Hematopoietic multipotent progenitor cell treated with erythropoietin and hydrocortisone succinate and interleukin-3 and kit ligand, for 17 days (in vitro differentiated cells): ENCODE results near the gene F13A1.

Source experiments
- DNase-seq: peaks from one replicate; pipeline ENCODE4 v3.0.0-alpha.2; 2015; ENCODE audit warnings: low spot score

F13A1 gene

DNA sequence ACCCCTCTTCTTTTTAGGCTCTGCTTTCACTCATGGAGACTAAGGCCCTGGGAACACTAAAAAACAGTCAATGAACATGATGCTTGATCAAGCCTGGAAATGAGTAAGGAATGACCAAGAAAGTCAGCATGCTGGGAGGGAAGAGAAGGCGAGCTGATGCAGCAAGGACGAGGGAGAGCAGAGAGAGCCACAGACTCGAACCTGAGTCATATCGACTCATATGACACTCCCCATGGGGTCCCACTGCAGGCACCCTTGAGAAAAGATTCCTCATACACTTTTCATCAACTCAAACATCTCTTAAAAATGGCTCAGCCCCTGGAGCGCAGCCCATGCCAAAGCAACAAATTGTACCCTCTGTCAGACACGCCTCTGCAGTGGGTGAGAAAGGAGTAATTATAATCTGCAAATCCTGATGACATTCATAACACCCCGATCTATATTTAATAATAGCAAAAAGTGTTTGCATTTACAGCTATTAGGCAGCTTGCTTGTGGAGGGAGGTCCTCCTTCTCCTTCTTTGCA is 127.2 kb downstream of the F13A1 start:
- DNase-seq = no peak

DNA sequence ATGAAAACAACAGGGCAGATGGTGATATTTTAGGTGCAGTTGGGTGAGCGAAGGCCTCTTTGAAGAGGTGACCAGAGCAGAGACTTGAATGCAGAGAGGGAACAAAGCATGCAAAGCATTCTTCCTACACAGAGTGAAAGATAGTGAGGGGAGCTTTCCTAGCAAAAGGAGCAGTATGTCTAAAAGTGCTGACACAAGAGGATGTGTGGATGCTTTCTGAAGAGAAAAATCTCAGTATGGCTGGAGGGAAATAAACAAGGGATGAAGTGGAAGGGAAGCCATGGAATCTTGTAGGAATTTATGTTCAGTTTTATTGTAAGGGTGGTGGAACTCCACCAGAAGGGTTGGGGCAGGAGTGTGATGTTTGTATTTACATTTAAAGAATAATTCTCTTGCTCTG is 128.6 kb downstream of the F13A1 start:
- DNase-seq = no peak

DNA sequence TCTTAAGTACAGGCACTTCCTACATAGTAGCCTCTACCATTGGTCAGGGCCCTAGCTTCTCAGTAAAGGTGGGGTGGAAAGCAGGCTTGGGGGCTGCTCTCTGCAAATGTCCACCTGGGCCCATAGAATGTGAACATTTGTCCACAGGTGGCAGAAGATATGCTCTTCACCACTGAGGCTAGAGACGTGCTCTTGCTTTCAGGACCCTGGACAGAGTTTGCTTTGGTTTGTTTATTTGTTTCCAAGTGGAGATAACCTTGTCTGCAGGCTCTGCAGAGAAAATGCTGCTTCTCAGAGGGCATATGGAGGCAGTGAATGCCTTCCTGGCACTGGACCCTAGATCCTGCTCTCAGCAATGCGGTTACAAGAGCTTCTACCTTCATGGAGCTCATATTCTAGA is 129.0 kb downstream of the F13A1 start:
- no peak for DNase-seq

GRCh38 chr6:6180684-6181083 is 139.8 kb downstream of the F13A1 start:
- no peak for DNase-seq

- no peak for DNase-seq
Measured at GRCh38 chr6:6179858-6180623, 140.4 kb downstream of the F13A1 start.

GRCh38 chr6:6178795-6179194 is 141.7 kb downstream of the F13A1 start:
- no peak for DNase-seq

- no peak for DNase-seq
Measured at GRCh38 chr6:6177754-6178153, 142.7 kb downstream of the F13A1 start.

DNA sequence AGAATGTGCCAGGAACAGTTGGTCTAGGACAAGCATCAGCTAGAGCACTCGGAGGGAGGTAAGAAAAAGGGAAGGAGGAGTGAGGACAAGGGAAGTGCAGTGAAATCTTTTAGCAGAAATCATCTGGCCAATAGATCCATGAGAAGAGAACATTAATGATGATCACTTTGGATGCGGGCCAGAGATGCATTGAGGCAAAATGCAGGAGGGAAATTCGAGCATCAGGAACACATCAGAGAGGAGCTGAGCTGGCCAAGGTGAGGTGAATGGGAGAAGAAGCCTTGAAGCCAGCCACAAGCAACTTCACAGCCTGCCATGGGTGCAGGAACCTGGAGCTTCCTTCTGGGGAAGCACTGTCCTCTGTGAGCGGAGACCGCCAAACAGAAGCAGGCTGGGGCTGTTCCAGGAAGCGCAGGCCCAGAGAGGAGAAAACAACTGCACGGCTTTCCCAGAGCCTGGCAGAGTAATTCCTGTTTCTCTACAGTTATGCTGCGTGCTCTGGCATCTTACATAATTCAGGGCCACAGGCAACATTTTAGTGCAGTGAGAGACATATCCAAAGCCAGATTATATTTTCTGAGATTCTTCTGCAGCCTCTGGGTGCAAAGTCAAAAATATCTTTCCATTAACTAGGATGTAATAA is 143.8 kb downstream of the F13A1 start:
- DNase-seq = no peak

GRCh38 chr6:6176127-6176526 is 144.3 kb downstream of the F13A1 start:
- DNase-seq = no peak

DNA sequence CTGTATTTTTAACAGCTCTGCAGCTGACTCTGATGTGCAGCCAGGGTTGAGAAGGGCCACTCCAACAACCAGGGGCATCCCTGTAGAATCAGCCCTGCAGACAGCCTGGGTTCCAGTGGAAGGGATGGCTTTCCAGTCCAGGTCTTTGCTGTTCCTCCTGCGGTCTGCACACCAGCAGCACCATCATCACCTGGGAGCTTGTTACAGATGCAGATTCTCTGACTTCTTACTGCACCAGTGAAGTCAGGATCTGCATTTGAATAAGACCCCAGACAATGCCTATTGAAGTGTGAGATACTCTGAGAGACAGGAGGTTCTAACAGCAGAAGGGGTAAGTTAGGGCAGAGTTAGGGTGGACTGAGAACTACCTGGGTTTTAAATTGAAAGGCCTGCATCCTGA is 151.3 kb downstream of the F13A1 start:
- DNase-seq = no peak

- DNase-seq = no peak
Measured at GRCh38 chr6:6166064-6166463, 154.4 kb downstream of the F13A1 start.

DNA sequence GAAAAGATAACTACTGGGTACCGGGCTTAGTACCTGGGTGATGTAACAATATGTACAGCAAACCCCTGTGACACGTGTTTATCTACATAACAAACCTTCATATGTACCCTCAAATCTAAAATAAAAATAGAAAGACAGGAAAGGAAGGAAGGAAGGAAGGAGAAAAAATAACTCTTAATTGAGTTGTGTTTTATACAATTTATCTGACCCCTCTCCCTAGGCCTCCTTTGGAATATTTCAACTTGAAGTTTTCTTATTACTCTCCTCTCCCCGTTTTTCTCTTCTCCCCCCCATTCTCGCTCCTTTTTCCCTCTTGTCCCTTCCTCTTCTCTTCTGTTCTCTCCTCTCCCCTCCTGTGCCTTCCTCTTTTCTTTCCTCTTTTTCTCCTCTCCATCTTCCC is 156.1 kb downstream of the F13A1 start:
- no peak for DNase-seq

DNA sequence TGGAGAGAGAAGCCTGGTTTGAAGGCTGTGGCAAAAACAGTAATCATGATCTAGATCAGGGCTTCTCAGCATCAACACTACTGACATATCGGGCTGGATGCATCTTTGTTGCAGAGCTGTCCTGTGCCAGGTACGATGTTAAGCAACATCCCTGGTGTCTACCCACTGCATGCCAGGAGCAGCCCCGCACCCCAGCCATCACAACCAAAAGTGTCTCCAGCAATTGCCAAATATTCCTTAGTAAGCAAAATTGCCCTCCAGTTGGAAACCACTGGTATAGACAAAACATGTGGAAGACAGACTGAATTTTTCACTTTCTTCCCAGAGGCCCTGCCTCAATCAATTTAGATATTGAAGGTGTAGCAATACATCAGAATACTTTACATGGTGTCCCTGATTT is 166.1 kb downstream of the F13A1 start:
- no peak for DNase-seq

DNA sequence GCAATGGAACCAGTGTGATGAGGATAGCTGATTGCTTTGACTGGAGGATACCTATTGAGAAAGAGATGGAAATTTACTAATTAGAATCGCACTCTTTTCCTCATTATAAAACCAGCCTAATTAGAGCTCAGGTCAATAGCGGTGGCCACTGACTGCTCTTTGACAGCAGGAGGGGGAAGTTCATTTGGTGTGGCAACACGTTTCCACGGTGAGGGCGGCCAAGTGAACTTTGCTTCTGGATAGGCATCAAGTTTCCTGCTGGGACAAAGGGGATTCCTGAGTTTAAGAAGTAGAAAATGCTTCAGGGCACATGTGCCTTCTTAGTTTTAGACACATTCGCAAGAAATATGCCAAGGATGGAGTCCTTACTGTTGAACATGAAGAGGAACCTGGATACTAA is 168.4 kb downstream of the F13A1 start:
- DNase-seq = no peak

- no peak for DNase-seq
Measured at GRCh38 chr6:6148192-6148815, 172.2 kb downstream of the F13A1 start.

- DNase-seq = peak; percentile 19
Measured at GRCh38 chr6:6131492-6132109, 188.9 kb downstream of the F13A1 start.

DNA sequence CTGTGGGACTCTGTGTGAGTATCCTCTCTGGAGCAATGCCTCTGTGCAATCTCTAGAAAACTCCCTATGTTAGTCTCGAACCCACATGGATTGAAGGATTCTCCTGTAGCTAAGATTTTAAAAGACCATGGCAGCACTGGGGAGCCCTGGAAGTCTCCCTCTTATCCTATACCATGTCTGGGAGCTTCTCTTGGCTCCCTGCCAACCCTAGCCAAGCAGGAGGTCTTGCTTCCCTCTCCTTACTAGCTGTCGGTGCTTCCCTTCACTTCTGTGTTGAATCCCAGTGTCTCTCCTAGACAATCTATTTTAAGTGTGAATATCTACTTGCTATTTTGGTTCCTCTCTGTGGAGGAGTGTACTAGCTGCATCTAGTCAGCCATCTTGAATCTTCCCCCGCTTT is 195.0 kb downstream of the F13A1 start:
- DNase-seq = peak; percentile 6

DNA sequence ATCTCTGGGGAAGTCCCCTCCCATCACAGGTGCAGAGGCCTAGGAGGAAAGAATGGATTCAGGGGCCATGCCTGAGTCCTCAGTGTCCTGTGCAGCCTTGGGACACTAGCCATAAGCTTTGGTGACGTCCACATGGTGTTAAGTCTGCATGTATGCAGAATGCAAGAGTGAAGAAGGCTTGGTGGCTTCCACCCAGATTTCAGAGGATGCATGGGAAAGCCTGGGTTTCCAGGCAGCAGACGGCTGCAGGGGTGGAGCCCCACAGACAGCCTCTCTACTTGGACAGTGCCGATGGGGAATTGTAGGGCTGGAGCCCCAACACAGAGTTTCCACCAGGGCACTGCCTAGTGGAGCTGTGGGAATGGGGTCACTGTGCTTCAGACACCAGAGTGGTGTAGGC is 196.7 kb downstream of the F13A1 start:
- no peak for DNase-seq

GRCh38 chr6:6121943-6122342 is 198.5 kb downstream of the F13A1 start:
- no peak for DNase-seq

DNA sequence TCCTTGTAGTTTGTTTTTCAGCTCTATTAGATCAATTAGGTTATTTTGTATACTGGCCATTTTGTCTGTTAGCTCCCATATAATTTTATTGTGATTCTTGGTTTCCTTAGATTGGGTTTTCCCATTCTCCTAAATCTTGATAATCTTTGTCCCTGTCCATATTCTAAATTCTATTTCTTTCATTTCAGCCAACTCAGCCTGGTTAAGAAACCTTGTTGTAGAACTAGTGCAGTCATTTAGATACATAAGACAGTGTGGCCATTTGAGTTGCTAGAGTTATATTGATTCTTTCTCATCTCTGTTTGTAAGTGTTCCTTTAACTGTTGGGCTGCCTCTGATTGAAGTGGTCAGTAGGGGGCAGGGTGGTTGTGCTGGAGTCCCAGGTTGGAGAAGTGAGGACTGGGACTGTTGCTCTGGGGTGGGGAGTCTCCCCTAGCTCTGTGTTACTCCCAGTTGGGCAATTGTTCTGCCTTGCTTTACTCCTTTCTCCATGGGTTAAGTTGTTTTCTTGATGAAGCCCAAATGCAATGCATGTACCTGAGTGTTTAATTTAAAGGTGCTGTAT is 214.9 kb downstream of the F13A1 start:
- DNase-seq = no peak
